Central memory CD4-positive, alpha-beta T cell (primary cell): ENCODE results near the gene KIF13A.
"Not testable (repeated sequence)": the region's sequence is repeated elsewhere in the genome, so short reads cannot be mapped to it uniquely, and the experiment has no call there.

Experiments used
- DNase-seq: peaks from one replicate; pipeline ENCODE4 v3.0.0; 2022

The KIF13A gene

GRCh38 chr6:17869010-17869752 lies 118.3 kb downstream of the KIF13A start:
- DNase-seq: no peak

DNA sequence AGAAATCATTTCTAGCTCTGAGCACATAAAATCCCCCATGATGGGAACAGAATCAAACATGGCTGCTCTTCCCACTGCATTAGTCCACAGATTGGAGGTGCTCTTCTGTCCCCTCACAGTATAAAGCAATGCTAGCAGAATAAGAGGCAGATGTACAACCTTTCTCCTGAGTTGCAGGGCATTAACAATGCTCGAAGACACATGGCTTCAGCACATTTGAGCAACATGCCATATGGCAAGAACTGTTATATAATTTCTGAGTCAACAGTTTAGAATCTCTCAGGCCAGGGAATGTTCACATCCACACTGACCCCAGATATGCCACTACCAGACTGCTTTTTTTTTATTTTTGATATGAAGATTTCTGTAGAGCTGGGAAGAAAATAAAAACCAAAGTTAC lies 119.6 kb downstream of the KIF13A start:
- no peak for DNase-seq

DNA sequence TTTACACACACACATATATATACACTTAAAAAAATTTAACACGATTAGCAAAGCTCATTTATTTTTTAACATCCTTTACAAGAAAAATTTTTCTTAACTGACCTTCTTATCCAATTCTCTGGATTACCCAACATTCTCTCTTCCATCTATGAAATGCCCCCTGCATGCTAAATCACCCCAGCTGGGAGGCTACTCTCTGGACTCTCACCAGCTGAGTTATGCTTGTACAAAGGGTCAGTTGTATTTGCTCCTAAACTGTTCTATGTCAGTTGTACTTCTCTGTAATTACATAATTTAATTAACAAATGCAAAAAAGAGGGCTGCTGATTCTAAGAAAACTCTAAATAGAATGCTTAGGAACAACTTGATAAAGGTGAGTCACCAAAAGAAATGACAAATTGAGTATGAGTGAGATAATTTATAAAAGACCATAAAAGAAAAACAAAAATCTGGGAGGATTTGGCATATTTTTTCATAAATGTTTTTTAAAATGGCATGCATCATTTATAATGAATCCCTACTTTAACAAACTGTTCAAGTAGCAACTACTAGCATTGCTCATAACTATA lies 120.5 kb downstream of the KIF13A start:
- no peak for DNase-seq

DNA sequence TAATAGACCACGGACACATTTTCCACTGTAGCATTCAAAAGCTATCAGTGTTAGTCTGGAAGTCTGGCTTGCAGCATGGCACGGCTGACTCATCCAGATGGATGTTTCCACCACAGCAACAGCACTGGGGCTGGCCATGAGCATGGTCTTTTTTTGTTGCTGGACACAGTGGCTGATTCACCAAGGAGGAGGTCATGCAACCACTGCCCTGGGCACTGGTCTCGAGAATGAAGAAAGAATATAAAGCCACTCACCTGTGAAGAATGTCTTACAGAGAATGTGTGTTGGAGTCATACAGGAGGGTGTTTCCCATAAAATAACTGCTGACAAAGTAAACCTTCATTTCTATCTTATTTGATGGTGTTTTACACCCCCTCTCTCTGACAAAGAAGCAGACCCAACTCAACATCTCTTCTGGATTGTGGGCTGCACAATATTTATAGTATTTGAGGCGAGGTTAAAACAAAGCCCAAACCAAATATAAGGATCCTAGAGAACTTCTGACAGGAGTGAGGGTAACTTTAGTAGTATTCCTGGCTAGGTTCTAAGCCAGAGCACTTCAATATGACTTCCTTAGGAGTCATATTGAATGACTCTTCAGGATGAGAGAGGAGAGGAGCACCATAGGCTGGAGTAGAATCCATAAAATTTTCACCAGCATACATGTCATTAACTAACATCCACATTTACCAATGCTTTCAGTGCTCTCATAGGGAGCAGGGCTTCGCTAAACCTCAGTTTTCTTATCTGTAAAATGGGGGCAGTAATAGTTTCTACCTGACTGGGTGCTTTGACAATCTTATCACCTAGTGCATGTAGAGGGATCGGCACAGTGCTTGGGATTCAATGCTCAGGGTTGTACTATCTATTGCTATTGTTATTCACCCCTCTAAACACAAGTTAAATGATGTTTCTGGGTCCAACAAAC lies 121.4 kb downstream of the KIF13A start:
- no peak for DNase-seq

DNA sequence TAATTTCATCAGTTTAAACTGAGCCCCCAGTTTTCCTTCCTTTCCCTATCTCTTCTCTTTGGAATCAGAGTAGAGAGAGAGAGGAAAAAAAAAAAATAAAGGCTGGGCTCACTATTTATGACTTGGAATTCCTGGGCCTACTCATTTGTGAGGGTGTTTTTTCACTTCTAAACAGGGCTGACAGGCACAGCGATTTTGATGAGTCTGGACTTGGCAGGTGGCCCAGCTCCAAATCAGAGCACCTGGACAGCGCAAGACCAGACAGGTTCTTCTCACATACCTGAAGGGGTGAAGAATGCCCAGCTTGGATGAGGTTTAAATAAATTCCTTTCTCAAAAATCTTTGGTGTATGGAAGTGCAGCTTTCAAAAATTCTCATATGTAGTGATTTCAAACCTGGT lies 122.2 kb downstream of the KIF13A start:
- DNase-seq: no peak

GRCh38 chr6:17863901-17864754 lies 123.3 kb downstream of the KIF13A start:
- DNase-seq: no peak

- DNase-seq: no peak
Observed at GRCh38 chr6:17861361-17861760, 126.1 kb downstream of the KIF13A start.

DNA sequence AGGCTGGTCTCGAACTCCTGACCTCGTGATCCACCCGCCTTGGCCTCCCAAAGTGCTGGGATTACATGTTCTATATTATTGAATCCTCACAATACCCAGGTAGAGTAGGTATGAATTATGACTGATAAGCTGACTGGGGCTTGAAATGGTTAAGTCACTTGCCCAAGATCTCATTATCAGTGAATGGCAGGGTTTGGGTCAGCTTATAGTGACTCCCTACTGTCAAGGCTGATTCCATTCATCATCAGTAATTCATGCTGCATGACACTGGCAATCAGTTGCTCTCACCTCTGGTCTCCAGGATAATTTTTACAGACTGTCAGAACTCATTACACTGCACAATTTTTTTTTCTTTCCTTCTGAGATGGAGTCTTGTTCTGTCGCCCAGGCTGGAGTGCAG lies 127.6 kb downstream of the KIF13A start:
- DNase-seq: no peak

- no peak for DNase-seq
Observed at GRCh38 chr6:17858584-17858983, 128.9 kb downstream of the KIF13A start.

DNA sequence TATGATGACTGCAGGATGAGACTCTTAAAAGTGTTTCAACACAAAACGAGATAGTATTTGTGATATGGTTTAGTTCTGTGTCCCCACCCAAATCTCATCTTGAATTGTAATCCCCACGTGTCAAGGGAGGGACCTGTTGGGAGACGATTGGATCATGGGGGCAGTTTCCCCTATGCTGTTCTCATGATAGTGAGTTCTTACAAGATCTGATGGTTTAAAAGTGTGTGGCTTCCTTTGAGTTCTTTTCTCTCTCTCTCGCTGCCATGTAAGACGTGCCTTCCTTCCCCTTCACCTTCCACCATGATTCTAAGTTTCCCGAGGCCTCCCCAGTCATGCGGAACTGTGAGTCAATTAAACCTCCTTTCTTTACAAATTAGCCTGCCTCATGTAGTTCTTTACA lies 130.2 kb downstream of the KIF13A start:
- not testable (repeated sequence) for DNase-seq

DNA sequence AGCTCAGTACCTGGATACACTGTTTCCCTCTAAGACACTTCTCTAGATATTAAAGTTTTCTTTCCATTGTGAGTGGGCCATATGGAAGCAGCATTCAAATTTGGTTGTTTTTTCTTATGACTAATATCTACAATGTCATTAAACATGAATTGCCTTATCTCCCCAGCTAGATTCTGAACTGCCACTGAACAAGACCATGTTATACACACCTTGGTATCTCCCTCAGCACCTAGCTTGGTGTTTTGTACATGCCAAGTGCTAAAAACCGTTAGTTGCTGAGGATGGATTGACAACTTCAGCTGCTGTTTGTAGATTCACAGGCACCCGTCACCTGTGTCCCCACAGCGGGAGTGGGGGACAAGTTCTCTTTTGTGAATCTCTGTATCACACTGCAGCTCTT lies 131.1 kb downstream of the KIF13A start:
- DNase-seq: no peak

DNA sequence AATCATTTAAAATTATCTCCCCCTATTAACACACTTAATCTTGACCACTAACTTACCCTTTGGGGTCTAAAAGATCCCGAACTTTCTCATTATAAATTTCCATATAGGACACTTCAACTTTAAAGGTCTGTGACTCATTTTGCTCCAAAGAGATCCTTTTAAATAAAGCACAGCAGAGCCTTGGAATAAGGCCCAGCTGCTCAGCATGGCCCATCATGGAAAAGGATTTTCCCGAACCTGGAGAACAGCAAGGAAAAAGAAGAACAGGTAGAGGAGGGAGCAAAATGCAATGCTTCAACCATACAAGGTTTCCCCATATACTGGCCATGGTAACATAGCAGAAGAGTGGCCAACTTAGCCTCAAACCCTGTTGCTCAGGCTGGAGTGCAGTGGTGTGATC lies 132.1 kb downstream of the KIF13A start:
- no peak for DNase-seq

GRCh38 chr6:17853533-17853932 lies 133.9 kb downstream of the KIF13A start:
- no peak for DNase-seq

DNA sequence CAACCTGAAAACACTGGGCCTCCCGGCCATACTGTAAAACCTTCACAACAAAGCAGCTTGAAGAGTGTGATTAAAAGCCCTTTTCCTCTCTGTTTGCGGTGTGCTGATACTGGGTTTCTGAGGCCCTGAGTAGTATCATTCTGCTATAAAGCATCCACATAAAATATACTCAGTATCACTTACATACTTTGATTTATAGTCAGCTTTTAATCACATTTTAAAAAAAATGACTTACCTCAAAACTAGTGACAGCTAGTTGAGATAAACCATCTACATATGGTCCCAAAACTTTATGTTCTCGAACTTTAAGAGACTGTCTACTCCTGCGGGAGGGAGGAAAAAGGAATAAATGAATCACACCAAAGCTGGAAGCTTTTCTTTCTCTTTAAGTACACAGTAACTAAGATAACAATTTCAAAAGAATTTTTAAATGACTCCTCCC lies 135.7 kb downstream of the KIF13A start:
- no peak for DNase-seq

DNA sequence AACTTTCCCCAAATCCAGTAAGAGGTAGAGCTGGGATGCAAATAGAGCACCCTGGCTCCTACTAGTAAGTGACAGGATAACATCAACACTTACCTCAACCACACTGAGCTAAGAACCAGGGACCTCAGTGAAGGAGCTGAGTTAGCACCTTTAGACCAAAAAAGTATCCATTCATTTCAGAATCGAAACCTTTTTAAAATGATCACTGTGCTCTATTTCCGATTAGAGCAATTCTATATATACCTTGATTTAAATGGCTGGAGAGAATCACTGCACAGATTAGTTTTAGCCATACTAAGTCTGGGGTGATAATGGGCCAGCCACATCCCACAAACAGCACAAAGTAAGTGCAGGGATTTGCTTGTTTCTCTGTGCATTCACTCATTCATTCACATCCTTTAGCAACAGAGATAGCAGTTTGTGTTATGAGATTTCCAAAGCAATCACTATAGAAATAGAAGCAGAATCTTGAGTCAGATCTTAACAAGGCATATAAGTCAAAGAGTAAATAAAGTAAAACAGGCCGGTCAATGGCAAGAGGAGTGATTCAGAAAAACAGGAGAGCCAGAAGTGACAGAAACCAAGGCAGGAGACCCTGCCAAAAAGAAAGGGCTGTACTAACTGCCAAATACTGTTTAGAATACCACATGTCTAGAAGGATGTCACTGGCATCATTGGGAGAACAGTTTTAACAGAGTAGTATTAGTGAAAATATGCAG lies 136.3 kb downstream of the KIF13A start:
- DNase-seq: no peak

DNA sequence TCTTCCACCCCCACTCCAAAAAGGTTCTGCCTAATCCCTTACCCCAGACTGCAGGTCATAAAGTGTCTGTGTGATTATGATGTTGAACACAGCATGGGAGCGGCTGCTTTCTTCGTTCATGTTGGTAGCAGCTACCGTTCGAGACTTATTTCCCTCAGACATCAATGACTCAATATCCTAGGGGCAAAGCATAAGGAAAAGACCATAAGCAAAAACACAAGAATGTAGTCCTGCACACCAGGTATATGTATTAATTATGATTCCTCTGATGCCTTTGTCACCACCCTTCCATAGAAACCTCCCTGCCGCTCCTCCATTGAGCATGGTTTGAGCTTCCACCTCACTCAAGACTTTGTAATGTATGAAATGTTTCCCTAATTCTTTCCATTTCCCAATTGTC lies 137.2 kb downstream of the KIF13A start:
- DNase-seq: no peak

- no peak for DNase-seq
Observed at GRCh38 chr6:17847203-17847760, 140.2 kb downstream of the KIF13A start.

DNA sequence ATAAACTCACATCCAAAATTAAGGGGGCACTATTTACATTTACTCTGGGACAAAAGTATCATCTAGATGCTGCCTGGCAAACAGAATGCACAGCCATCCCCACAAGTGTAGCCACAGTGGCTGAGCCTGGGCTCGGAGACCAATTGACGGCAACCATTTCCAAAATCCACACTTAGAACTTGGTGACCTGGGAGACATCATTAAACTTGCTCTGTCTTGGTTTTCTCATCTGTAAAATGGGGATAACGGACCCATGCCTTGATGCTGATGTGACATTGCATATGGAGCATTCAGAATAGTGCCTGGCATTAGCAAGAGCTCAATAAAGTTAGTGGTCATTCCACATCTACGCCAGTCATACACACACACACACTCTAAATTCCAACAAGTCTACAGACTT lies 140.7 kb downstream of the KIF13A start:
- DNase-seq: no peak

- DNase-seq: no peak
Observed at GRCh38 chr6:17845598-17845997, 141.8 kb downstream of the KIF13A start.

DNA sequence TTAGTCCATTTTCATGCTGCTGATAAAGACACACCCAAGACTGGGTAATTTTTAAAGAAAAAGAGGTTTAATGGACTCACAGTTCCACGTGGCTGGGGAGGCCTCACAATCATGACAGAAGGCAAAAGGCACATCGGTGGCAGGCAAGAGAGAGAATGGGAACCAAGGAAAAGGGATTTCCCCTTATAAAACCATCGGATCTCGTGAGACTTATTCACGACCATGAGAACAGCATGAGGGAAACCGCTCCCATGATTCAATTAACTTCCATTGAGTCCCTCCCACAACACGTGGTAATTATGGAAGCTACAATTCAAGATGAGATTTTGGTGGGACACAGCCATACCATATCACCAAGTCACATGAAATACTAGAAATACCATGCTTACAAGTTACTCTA lies 142.5 kb downstream of the KIF13A start:
- not testable (repeated sequence) for DNase-seq

DNA sequence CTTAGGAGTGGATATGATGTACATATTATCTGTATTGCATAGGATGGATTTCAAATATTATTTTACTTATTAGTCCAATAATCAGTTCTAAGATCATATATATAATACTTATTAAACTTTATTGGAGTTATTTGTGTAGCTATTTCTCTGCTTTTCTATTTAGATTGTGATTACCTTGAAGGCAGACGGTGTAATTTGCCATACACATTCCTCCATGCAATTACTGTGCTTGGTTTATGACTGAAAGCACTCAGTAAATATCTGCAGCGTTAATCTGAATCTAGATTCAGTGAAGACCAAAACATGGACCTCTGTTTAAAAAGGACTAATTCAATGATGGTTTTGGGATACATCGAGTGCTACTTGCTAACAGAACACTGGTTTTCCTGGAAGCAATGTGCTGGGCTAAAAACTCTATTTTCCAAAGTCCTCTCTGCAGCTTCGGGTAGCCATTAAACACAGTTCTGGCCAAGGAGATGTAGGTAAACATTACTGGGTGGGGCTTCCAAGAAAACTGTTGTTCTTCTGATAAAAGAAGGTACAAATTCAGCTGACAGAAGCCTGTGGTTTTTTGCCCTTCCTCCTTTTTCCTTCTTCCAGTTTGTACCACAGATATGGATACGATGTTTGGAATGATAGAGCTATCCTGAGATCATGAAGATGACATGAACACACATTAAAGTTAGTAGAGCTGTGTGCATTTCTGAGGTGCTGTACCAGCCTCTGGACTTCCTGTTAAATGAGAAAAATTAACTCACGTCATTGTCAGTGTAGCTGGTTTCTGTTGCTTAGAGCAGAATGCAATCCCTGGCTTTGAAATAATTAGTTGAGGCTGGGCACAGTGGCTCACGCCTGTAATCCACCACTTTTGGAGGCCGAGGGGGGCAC lies 144.3 kb downstream of the KIF13A start:
- DNase-seq: no peak
